H1 (cell line): Measurements from ENCODE around the gene RAD50. TPM values are rescaled to one million over a fixed set of nuclear protein-coding genes. Genes with fewer than 3 reads are reported as not detected.

Source experiments
- ASH2L ChIP-seq: fragments of 200-600, 300-600 bp; sonication (generic); IDR thresholded peaks from one replicate; pipeline ENCODE4 v1.7.1; 2017; ENCODE audit warnings: low read length
- BCL11A ChIP-seq, 2 experiments: IDR thresholded peaks; one replicate each; pipeline ENCODE4 v1.6.1; 2011; ENCODE audit warnings: low read depth in 2 of 2, low read length in 2 of 2, mild to moderate bottlenecking in 2 of 2
- CTBP2 ChIP-seq: IDR thresholded peaks from 2 replicates; pipeline ENCODE4 v1.7.0; 2011; ENCODE audit warnings: borderline replicate concordance, mild to moderate bottlenecking, moderate library complexity, mixed read lengths, low read length; ENCODE audit not compliant: insufficient read depth, insufficient read length
- KDM5A ChIP-seq: fragments of 200-600 bp; IDR thresholded peaks from 2 replicates; pipeline ENCODE4 v1.7.1; 2012; ENCODE audit warnings: mild to moderate bottlenecking, low read length, inconsistent platforms, mixed read lengths
- RFX5 ChIP-seq: IDR thresholded peaks from 2 replicates; pipeline ENCODE4 v1.6.1; 2011; ENCODE audit warnings: low read depth, low read length, improper control_type of control experiment, borderline replicate concordance
- polyA plus RNA-seq, 7 experiments: library from polyadenylated mRNA; depleted of rRNA in 3 of 7; stranded (reverse) in 5 of 7; unstranded in 2 of 7; fragments of >200 nt in 5 of 7; fragments of 200-250 nt in 2 of 7; gene quantifications; 1 replicate in 5 of 7; 2 replicates in 1 of 7; 4 replicates in 1 of 7; pipeline versions ENCODE4 v1.2.1 to v1.2.3, GENCODE V29; 2011 to 2013; ENCODE audit warnings: missing spikeins in 2 of 7, mixed read lengths in 2 of 7
- total RNA-seq: library from RNA; stranded (reverse); fragmentation: NEBNext Ultra II Directional; extraction: Animal tissue kit (Norgen Biotek cat#: 25700); gene quantifications from 2 replicates; pipeline ENCODE4 v1.2.1, GENCODE V29; 2021

RAD50 gene
- total and polyA plus RNA-seq, 2 of the 8 experiments (the other 6 are each of a cell fraction or from before 2014, with no cell fraction given) = 10.1 to 39.4 TPM

DNA sequence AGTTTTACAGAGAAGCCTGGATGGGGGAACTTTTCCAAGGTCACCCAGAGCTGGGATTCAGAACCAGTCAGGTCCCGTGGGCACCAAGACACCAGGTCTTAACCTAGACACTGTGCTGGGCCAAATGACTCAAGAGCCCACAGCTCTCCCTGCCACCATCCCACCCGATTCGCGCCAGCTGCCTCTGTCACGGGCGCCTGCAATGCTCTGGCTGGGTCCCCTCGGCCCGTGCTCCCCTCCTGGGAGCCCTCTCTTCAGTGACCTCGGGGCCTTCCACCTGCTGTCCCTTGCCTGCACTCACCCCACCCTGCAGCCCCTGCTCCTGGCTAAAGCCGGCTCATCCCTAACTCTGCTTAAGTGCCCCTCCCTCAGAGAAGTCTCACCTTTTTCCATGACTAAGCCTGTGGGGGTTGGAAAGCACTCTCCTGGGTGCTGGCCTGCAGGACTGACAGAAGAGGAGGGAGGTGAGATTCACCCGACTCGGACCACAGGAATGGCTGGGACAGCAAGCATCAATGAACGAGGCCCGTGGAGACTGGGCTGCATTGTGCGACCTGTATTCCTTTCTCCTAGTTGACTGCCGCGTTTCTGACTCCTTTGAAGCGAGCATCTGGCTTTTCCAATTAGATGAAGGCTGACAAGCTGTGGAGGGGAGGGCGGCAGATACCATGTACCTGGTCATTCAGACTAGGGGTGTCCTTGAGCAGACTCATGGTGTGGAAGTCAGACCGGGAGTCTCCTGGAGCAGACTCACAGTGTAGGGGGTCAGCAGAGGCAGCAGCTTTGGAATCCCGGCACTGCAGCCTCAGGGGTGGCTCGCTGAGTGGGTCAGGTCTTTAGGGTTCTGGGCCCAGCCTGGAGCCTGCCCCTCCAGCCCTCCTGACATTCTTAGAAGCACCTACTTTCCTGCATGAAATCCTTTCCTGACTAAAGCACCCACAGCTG, 111.3 kb downstream of the RAD50 start (continued):
- TF ChIP-seq KDM5A (no peak), ASH2L (no peak), RFX5 (no peak), BCL11A (IDR thresholded peaks at IDR 0.05; ENCODE audit: low read depth in 2 of 2, low read length in 2 of 2) (no peak), CTBP2 (no peak)
